Fibroblast of pulmonary artery (primary cell): Measurements from ENCODE around the gene SLC9A9.
"Not testable (repeated sequence)": the region's sequence is repeated elsewhere in the genome, so short reads cannot be mapped to it uniquely, and the experiment has no call there.

ENCODE experiments used
- DNase-seq: peaks from one replicate; pipeline ENCODE4 v3.0.0-alpha.2; 2010; ENCODE audit warnings: low read depth
- H3K4me3 ChIP-seq: replicated peaks from 2 replicates; pipeline ENCODE4 v1.5.1; 2011; ENCODE audit warnings: low read depth, mild to moderate bottlenecking, control low read depth, low read length, moderate library complexity
- CTCF ChIP-seq: IDR thresholded peaks from 2 replicates; pipeline ENCODE4 v1.5.1; 2011; ENCODE audit warnings: mild to moderate bottlenecking, control low read depth, low read length, inconsistent platforms; ENCODE audit errors: missing control alignments

Gene SLC9A9

GRCh38 chr3:143441516-143442171 lies 406.6 kb downstream of the SLC9A9 start:
- TF ChIP-seq CTCF: no peak

GRCh38 chr3:143439817-143440216 lies 408.5 kb downstream of the SLC9A9 start:
- no peak for DNase-seq
- TF ChIP-seq CTCF: no peak
- H3K4me3 ChIP-seq: no peak overlapping the region

More at GRCh38 chr3:143441516-143442171, 406.6 kb downstream of the SLC9A9 start:
- DNase-seq: no peak
- no peak overlapping the region for H3K4me3 ChIP-seq

- H3K4me3 ChIP-seq: no peak overlapping the region
- DNase-seq: no peak
- TF ChIP-seq CTCF: no peak
Measured at GRCh38 chr3:143437405-143437804, 410.9 kb downstream of the SLC9A9 start.

GRCh38 chr3:143436231-143436930 lies 411.9 kb downstream of the SLC9A9 start:
- DNase-seq: no peak
- no peak for TF ChIP-seq CTCF
- no peak overlapping the region for H3K4me3 ChIP-seq

GRCh38 chr3:143433787-143434378 lies 414.4 kb downstream of the SLC9A9 start:
- DNase-seq: no peak
- peak; percentile 45 for TF ChIP-seq CTCF
- no peak overlapping the region for H3K4me3 ChIP-seq

GRCh38 chr3:143431298-143431697 lies 417.0 kb downstream of the SLC9A9 start:
- not testable (repeated sequence) for H3K4me3 ChIP-seq
- peak; percentile 67 for DNase-seq

- no peak overlapping the region for H3K4me3 ChIP-seq
- DNase-seq: no peak
- TF ChIP-seq CTCF: no peak
Measured at GRCh38 chr3:143430568-143430967, 417.7 kb downstream of the SLC9A9 start.
